ENCODE measurements around the gene SLC43A3.
A peak's percentile ranks its signal among the peaks of the same experiment; 100 is the strongest.
"Not testable (repeated sequence)": the region's sequence is repeated elsewhere in the genome, so short reads cannot be mapped to it uniquely, and the experiment has no call there.

Gene SLC43A3

GRCh38 chr11:57445122-57445394, 18.1 kb upstream of the SLC43A3 start:
- DNase-seq; H3K9me3 Mint-ChIP-seq; H3K27ac Mint-ChIP-seq; H3K4me3 Mint-ChIP-seq; H3K36me3 Mint-ChIP-seq (ENCODE audit: low read depth); H3K4me1 Mint-ChIP-seq (ENCODE audit: low read depth): not testable (repeated sequence)
- H3K27me3 Mint-ChIP-seq = peaks cover 12% of the 10 kb centered on the region

- no peaks in the 10 kb centered on the region for H3K36me3 Mint-ChIP-seq (ENCODE audit: low read depth)
- no peak for DNase-seq
- no peak overlapping the region for H3K4me3 Mint-ChIP-seq
- H3K27ac Mint-ChIP-seq = no peak overlapping the region
- no peaks in the 10 kb centered on the region for H3K4me1 Mint-ChIP-seq (ENCODE audit: low read depth)
- H3K27me3 Mint-ChIP-seq = peaks cover 12% of the 10 kb centered on the region
- no peaks in the 10 kb centered on the region for H3K9me3 Mint-ChIP-seq
These were observed 17.6 kb upstream of the SLC43A3 start for GRCh38 chr11:57444362-57445121.

GRCh38 chr11:57440744-57441414, 14.0 kb upstream of the SLC43A3 start:
- no peaks in the 10 kb centered on the region for H3K9me3 Mint-ChIP-seq
- no peak overlapping the region for H3K4me3 Mint-ChIP-seq
- peaks cover 6% of the 10 kb centered on the region for H3K27me3 Mint-ChIP-seq
- H3K36me3 Mint-ChIP-seq (ENCODE audit: low read depth) = no peaks in the 10 kb centered on the region
- H3K27ac Mint-ChIP-seq = no peak overlapping the region
- no peaks in the 10 kb centered on the region for H3K4me1 Mint-ChIP-seq (ENCODE audit: low read depth)
- DNase-seq = no peak

- no peak for DNase-seq
- no peak overlapping the region for H3K27ac Mint-ChIP-seq
- H3K9me3 Mint-ChIP-seq = no peaks in the 10 kb centered on the region
- H3K27me3 Mint-ChIP-seq = peaks cover 3% of the 10 kb centered on the region
- no peaks in the 10 kb centered on the region for H3K36me3 Mint-ChIP-seq (ENCODE audit: low read depth)
- H3K4me1 Mint-ChIP-seq (ENCODE audit: low read depth) = no peaks in the 10 kb centered on the region
- H3K4me3 Mint-ChIP-seq = no peak overlapping the region
These were observed 12.9 kb upstream of the SLC43A3 start for GRCh38 chr11:57439786-57440185.

- no peaks in the 10 kb centered on the region for H3K36me3 Mint-ChIP-seq (ENCODE audit: low read depth)
- no peak overlapping the region for H3K4me3 Mint-ChIP-seq
These were observed 11.7 kb upstream of the SLC43A3 start for GRCh38 chr11:57438345-57439285.

GRCh38 chr11:57436031-57436430, 9.1 kb upstream of the SLC43A3 start:
- H3K36me3 Mint-ChIP-seq (ENCODE audit: low read depth) = no peaks in the 10 kb centered on the region
- DNase-seq = no peak
- H3K9me3 Mint-ChIP-seq = no peaks in the 10 kb centered on the region
- H3K4me1 Mint-ChIP-seq (ENCODE audit: low read depth) = peaks cover 12% of the 10 kb centered on the region
- no peak overlapping the region for H3K4me3 Mint-ChIP-seq
- no peak overlapping the region for H3K27ac Mint-ChIP-seq
- peaks cover 3% of the 10 kb centered on the region for H3K27me3 Mint-ChIP-seq

More at GRCh38 chr11:57438345-57439285, 11.7 kb upstream of the SLC43A3 start:
- Mint-ChIP-seq H3K9me3 (no peaks in the 10 kb centered on the region), H3K4me1 (ENCODE audit: low read depth) (no peaks in the 10 kb centered on the region), H3K27ac (no peak overlapping the region), H3K27me3 (peaks cover 3% of the 10 kb centered on the region)
- DNase-seq = no peak

- H3K9me3 Mint-ChIP-seq = no peaks in the 10 kb centered on the region
- no peak for DNase-seq
These were observed 8.0 kb upstream of the SLC43A3 start for GRCh38 chr11:57434640-57435546.

GRCh38 chr11:57432714-57433163, 5.8 kb upstream of the SLC43A3 start:
- H3K9me3 Mint-ChIP-seq = no peaks in the 10 kb centered on the region

More at GRCh38 chr11:57434640-57435546, 8.0 kb upstream of the SLC43A3 start:
- H3K4me3 Mint-ChIP-seq = no peak overlapping the region
- H3K4me1 Mint-ChIP-seq (ENCODE audit: low read depth) = peaks cover 12% of the 10 kb centered on the region
- H3K27ac Mint-ChIP-seq = no peak overlapping the region
- H3K36me3 Mint-ChIP-seq (ENCODE audit: low read depth) = no peaks in the 10 kb centered on the region
- peaks cover 3% of the 10 kb centered on the region for H3K27me3 Mint-ChIP-seq

GRCh38 chr11:57432149-57432561, 5.2 kb upstream of the SLC43A3 start:
- Mint-ChIP-seq H3K4me1 (ENCODE audit: low read depth) (peaks cover 18% of the 10 kb centered on the region), H3K9me3 (no peaks in the 10 kb centered on the region), H3K4me3 (no peak overlapping the region), H3K36me3 (ENCODE audit: low read depth) (peaks cover 1% of the 10 kb centered on the region), H3K27me3 (no peaks in the 10 kb centered on the region), H3K27ac (peak overlapping the region; percentile 4)
- DNase-seq = no peak

More at GRCh38 chr11:57432714-57433163, 5.8 kb upstream of the SLC43A3 start:
- Mint-ChIP-seq H3K27ac (no peak overlapping the region), H3K4me1 (ENCODE audit: low read depth) (peaks cover 12% of the 10 kb centered on the region), H3K27me3 (no peaks in the 10 kb centered on the region), H3K4me3 (no peak overlapping the region), H3K36me3 (ENCODE audit: low read depth) (no peaks in the 10 kb centered on the region)
- no peak for DNase-seq

- no peak overlapping the region for H3K27ac Mint-ChIP-seq
- H3K4me1 Mint-ChIP-seq (ENCODE audit: low read depth) = peaks cover 20% of the 10 kb centered on the region
- peaks cover 13% of the 10 kb centered on the region for H3K36me3 Mint-ChIP-seq (ENCODE audit: low read depth)
These were observed 4.0 kb upstream of the SLC43A3 start for GRCh38 chr11:57430952-57431351.

GRCh38 chr11:57429946-57430345, 3.0 kb upstream of the SLC43A3 start:
- Mint-ChIP-seq H3K27me3 (no peaks in the 10 kb centered on the region), H3K4me3 (no peak overlapping the region), H3K9me3 (no peaks in the 10 kb centered on the region), H3K36me3 (ENCODE audit: low read depth) (peaks cover 23% of the 10 kb centered on the region), H3K27ac (no peak overlapping the region), H3K4me1 (ENCODE audit: low read depth) (peaks cover 24% of the 10 kb centered on the region)
- no peak for DNase-seq

More at GRCh38 chr11:57430952-57431351, 4.0 kb upstream of the SLC43A3 start:
- no peaks in the 10 kb centered on the region for H3K27me3 Mint-ChIP-seq
- no peak overlapping the region for H3K4me3 Mint-ChIP-seq
- no peak for DNase-seq
- no peaks in the 10 kb centered on the region for H3K9me3 Mint-ChIP-seq

- H3K27ac Mint-ChIP-seq = no peak overlapping the region
- H3K27me3 Mint-ChIP-seq = no peaks in the 10 kb centered on the region
These were observed 1.7 kb upstream of the SLC43A3 start for GRCh38 chr11:57428643-57429042.

GRCh38 chr11:57427727-57428082, 784 bp upstream of the SLC43A3 start:
- H3K27me3 Mint-ChIP-seq = no peaks in the 10 kb centered on the region
- H3K9me3 Mint-ChIP-seq = no peaks in the 10 kb centered on the region
- H3K27ac Mint-ChIP-seq = peak overlapping the region; percentile 98
- H3K4me3 Mint-ChIP-seq = peak overlapping the region; percentile 98
- no peak for DNase-seq
- peaks cover 46% of the 10 kb centered on the region for H3K36me3 Mint-ChIP-seq (ENCODE audit: low read depth)
- H3K4me1 Mint-ChIP-seq (ENCODE audit: low read depth) = peaks cover 40% of the 10 kb centered on the region

More at GRCh38 chr11:57428643-57429042, 1.7 kb upstream of the SLC43A3 start:
- H3K9me3 Mint-ChIP-seq = no peaks in the 10 kb centered on the region
- no peak overlapping the region for H3K4me3 Mint-ChIP-seq
- peaks cover 34% of the 10 kb centered on the region for H3K4me1 Mint-ChIP-seq (ENCODE audit: low read depth)
- no peak for DNase-seq
- H3K36me3 Mint-ChIP-seq (ENCODE audit: low read depth) = peaks cover 36% of the 10 kb centered on the region

Data from activated T-cell treated with anti-CD3 and anti-CD28 coated beads, Interleukin-2, amount 50 U/mL, for 24 hours (primary cell).